Vagina (tissue), 2 donors: ENCODE results near the gene PIP5K1B. TPM values are rescaled to one million over a fixed set of nuclear protein-coding genes. Genes with fewer than 3 reads are reported as not detected.
A peak's percentile ranks its signal among the peaks of the same experiment; 100 is the strongest.

Experiments
- DNase-seq, 2 donors: peaks; one replicate each; pipeline ENCODE4 v3.0.0-alpha.2; 2017; ENCODE audit errors: extremely low spot score in 2 of 2
- H3K27ac ChIP-seq: fragments of 200-600 bp; sonication (generic); one replicate; pipeline ENCODE4 v1.5.1; 2019
- H3K27me3 ChIP-seq: fragments of 200-600 bp; sonication (generic); one replicate; pipeline ENCODE4 v1.5.1; 2019
- H3K36me3 ChIP-seq, 2 donors: fragments of 200-600 bp; sonication (generic); one replicate each; pipeline ENCODE4 v1.5.1; 2017 to 2019
- H3K4me1 ChIP-seq: fragments of 200-600 bp; sonication (generic); one replicate; pipeline ENCODE4 v1.5.1; 2019
- H3K4me3 ChIP-seq, 2 donors: fragments of 200-600 bp; sonication (generic); 1 replicate in 1 of 2; 2 replicates in 1 of 2; pipeline ENCODE4 v1.5.1; 2016 to 2019
- H3K9me3 ChIP-seq: fragments of 200-600 bp; sonication (generic); one replicate; pipeline ENCODE4 v1.5.1; 2019
- POLR2A ChIP-seq, 2 donors: fragments of 450-650 bp; IDR thresholded peaks; one replicate each; pipeline ENCODE4 v1.6.1; 2017; ENCODE audit warnings: antibody characterized with exemption in 2 of 2, mild to moderate bottlenecking in 2 of 2, moderate library complexity in 2 of 2
- POLR2AphosphoS5 ChIP-seq, 2 donors: sonication (generic); formaldehyde crosslinking; IDR thresholded peaks; one replicate each; pipeline ENCODE4 v1.9.0; 2017; ENCODE audit warnings: antibody characterized with exemption in 2 of 2, mild to moderate bottlenecking in 2 of 2, low read depth in 1 of 2; ENCODE audit not compliant: insufficient read depth in 1 of 2
- intact Hi-C: fragments of 100-400 bp; cut with DNase I; formaldehyde crosslinking; loops from one replicate; pipeline ENCODE4 v1.15.1; 2023
- total RNA-seq: library from RNA; depleted of rRNA; stranded (reverse); fragments of >200 nt; gene quantifications from one replicate; pipeline ENCODE4 v1.2.3, GENCODE V29; 2016
- TF ChIP-seq, protein P1 (sequence below), 3 experiments: fragments of 450-650 bp in 2 of 3; fragments of 200-600 bp in 1 of 3; sonication (generic) in 1 of 3; IDR thresholded peaks; one replicate each; pipeline ENCODE4 v1.5.1; 2017 to 2019; ENCODE audit warnings: antibody characterized with exemption in 3 of 3, mild to moderate bottlenecking in 2 of 3, moderate library complexity in 2 of 3

The PIP5K1B gene
- total RNA-seq, 1 donor from 2014 or later, result 2.9 TPM

GRCh38 chr9:68991457-68991856, 286.4 kb downstream of the PIP5K1B start:
- no peak overlapping the region for H3K4me3 ChIP-seq
- no peak overlapping the region for H3K27ac ChIP-seq
- peak in 1 of 2 donors; percentile 83 for DNase-seq
- H3K27me3 ChIP-seq, result no peaks in the 10 kb centered on the region
- no peaks in the 10 kb centered on the region for H3K4me1 ChIP-seq
- no peaks in the 10 kb centered on the region for H3K9me3 ChIP-seq
- intact Hi-C loops, result loop anchor here (10.0 kb wide), 1 partner anchor 407 kb away; no protein-coding TSS in a partner anchor
- no peaks in the 10 kb centered on the region for H3K36me3 ChIP-seq
- TF ChIP-seq POLR2A (IDR thresholded peaks at IDR 0.05) (no peak), POLR2AphosphoS5 (IDR thresholded peaks at IDR 0.05; ENCODE audit: insufficient read depth in 1 of 2, low read depth in 1 of 2) (no peak)
- TF ChIP-seq, protein P1, sequence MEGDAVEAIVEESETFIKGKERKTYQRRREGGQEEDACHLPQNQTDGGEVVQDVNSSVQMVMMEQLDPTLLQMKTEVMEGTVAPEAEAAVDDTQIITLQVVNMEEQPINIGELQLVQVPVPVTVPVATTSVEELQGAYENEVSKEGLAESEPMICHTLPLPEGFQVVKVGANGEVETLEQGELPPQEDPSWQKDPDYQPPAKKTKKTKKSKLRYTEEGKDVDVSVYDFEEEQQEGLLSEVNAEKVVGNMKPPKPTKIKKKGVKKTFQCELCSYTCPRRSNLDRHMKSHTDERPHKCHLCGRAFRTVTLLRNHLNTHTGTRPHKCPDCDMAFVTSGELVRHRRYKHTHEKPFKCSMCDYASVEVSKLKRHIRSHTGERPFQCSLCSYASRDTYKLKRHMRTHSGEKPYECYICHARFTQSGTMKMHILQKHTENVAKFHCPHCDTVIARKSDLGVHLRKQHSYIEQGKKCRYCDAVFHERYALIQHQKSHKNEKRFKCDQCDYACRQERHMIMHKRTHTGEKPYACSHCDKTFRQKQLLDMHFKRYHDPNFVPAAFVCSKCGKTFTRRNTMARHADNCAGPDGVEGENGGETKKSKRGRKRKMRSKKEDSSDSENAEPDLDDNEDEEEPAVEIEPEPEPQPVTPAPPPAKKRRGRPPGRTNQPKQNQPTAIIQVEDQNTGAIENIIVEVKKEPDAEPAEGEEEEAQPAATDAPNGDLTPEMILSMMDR (IDR thresholded peaks at IDR 0.05), result no peak

DNA sequence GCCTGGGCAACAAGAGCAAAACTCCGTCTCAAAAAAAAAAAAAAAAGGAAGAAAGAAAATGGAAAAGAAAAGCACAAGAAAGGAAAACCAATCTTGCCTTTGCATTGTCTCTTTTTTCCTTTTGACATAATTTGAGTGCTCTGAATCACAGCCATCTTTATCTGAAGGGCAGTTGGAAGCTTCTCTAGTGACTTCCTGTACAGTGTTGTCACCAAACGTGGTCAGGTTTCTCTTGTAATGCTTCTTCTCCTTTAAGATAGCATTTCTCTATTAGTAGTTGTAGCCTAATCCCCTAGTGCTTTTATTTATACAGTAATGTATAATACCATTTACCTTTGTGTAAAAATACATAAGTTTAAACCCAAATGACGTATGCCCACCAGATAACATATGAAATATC, 290.7 kb downstream of the PIP5K1B start:
- no peaks in the 10 kb centered on the region for H3K27me3 ChIP-seq
- no peaks in the 10 kb centered on the region for H3K4me1 ChIP-seq
- intact Hi-C loops, result loop anchor here (10.0 kb wide), 1 partner anchor 411 kb away; no protein-coding TSS in a partner anchor
- no peak overlapping the region for H3K4me3 ChIP-seq
- DNase-seq, result no peak
- TF ChIP-seq, protein P1 (IDR thresholded peaks at IDR 0.05), result no peak
- no peak for TF ChIP-seq POLR2A (IDR thresholded peaks at IDR 0.05)
- TF ChIP-seq POLR2AphosphoS5 (IDR thresholded peaks at IDR 0.05; ENCODE audit: insufficient read depth in 1 of 2, low read depth in 1 of 2), result no peak
- H3K36me3 ChIP-seq, result no peaks in the 10 kb centered on the region
- H3K9me3 ChIP-seq, result no peaks in the 10 kb centered on the region
- H3K27ac ChIP-seq, result no peak overlapping the region

- intact Hi-C loops, result loop anchor here (10.0 kb wide), 1 partner anchor 412 kb away; no protein-coding TSS in a partner anchor
- H3K27ac ChIP-seq, result no peak overlapping the region
- no peak for DNase-seq
- H3K27me3 ChIP-seq, result no peaks in the 10 kb centered on the region
- TF ChIP-seq, protein P1 (IDR thresholded peaks at IDR 0.05), result no peak
- TF ChIP-seq POLR2AphosphoS5 (IDR thresholded peaks at IDR 0.05; ENCODE audit: insufficient read depth in 1 of 2, low read depth in 1 of 2) (no peak), POLR2A (IDR thresholded peaks at IDR 0.05) (no peak)
- no peaks in the 10 kb centered on the region for H3K36me3 ChIP-seq
- H3K4me1 ChIP-seq, result no peaks in the 10 kb centered on the region
- H3K4me3 ChIP-seq, result no peak overlapping the region
- H3K9me3 ChIP-seq, result no peaks in the 10 kb centered on the region
Measured at GRCh38 chr9:68996462-68996861, 291.4 kb downstream of the PIP5K1B start.

GRCh38 chr9:68997666-68998065, 292.6 kb downstream of the PIP5K1B start:
- intact Hi-C loops, result loop anchor here (10.0 kb wide), 1 partner anchor 413 kb away; no protein-coding TSS in a partner anchor

DNA sequence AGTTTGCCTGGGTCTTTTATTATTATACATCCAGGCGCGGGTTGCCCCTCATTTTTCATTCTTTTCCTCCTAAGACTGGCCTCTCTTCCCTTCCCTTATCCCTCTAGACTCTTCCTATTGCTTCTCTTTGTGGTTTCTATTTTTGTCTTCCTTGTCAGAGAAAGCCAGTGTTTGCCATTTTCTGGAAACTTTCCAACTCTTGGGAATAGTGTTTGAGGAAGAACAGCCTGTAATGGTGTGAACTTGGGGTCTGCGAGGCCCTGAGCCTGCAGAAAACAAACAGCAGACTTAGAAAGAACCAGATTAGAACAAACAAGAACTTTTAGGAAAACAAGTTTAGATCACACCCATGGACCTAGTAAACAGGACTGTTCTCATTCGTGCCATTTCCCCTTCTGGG, 293.3 kb downstream of the PIP5K1B start:
- Histone ChIP-seq H3K4me1 (no peaks in the 10 kb centered on the region), H3K27me3 (no peaks in the 10 kb centered on the region), H3K27ac (no peak overlapping the region), H3K9me3 (no peaks in the 10 kb centered on the region), H3K4me3 (no peak overlapping the region), H3K36me3 (no peaks in the 10 kb centered on the region)
- TF ChIP-seq POLR2A (IDR thresholded peaks at IDR 0.05), result no peak
- no peak for TF ChIP-seq POLR2AphosphoS5 (IDR thresholded peaks at IDR 0.05; ENCODE audit: insufficient read depth in 1 of 2, low read depth in 1 of 2)
- TF ChIP-seq, protein P1 (IDR thresholded peaks at IDR 0.05), result no peak
- intact Hi-C loops, result loop anchor here (10.0 kb wide), 1 partner anchor 414 kb away; no protein-coding TSS in a partner anchor
- DNase-seq, result no peak

More at GRCh38 chr9:68997666-68998065, 292.6 kb downstream of the PIP5K1B start:
- Histone ChIP-seq H3K27ac (no peak overlapping the region), H3K4me1 (no peaks in the 10 kb centered on the region), H3K4me3 (no peak overlapping the region), H3K9me3 (no peaks in the 10 kb centered on the region), H3K27me3 (no peaks in the 10 kb centered on the region), H3K36me3 (no peaks in the 10 kb centered on the region)
- DNase-seq, result no peak
- TF ChIP-seq POLR2AphosphoS5 (IDR thresholded peaks at IDR 0.05; ENCODE audit: insufficient read depth in 1 of 2, low read depth in 1 of 2), result no peak
- TF ChIP-seq, protein P1 (IDR thresholded peaks at IDR 0.05), result no peak
- no peak for TF ChIP-seq POLR2A (IDR thresholded peaks at IDR 0.05)
